DMS153 (cell line): ENCODE results near the gene PIAS4.
"Not testable (repeated sequence)": the region's sequence is repeated elsewhere in the genome, so short reads cannot be mapped to it uniquely, and the experiment has no call there.

Experiments
- DNase-seq: peaks from one replicate; lab custom pipeline; 2025; lab: John Stamatoyannopoulos, UW

The PIAS4 gene, protein sequence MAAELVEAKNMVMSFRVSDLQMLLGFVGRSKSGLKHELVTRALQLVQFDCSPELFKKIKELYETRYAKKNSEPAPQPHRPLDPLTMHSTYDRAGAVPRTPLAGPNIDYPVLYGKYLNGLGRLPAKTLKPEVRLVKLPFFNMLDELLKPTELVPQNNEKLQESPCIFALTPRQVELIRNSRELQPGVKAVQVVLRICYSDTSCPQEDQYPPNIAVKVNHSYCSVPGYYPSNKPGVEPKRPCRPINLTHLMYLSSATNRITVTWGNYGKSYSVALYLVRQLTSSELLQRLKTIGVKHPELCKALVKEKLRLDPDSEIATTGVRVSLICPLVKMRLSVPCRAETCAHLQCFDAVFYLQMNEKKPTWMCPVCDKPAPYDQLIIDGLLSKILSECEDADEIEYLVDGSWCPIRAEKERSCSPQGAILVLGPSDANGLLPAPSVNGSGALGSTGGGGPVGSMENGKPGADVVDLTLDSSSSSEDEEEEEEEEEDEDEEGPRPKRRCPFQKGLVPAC

DNA sequence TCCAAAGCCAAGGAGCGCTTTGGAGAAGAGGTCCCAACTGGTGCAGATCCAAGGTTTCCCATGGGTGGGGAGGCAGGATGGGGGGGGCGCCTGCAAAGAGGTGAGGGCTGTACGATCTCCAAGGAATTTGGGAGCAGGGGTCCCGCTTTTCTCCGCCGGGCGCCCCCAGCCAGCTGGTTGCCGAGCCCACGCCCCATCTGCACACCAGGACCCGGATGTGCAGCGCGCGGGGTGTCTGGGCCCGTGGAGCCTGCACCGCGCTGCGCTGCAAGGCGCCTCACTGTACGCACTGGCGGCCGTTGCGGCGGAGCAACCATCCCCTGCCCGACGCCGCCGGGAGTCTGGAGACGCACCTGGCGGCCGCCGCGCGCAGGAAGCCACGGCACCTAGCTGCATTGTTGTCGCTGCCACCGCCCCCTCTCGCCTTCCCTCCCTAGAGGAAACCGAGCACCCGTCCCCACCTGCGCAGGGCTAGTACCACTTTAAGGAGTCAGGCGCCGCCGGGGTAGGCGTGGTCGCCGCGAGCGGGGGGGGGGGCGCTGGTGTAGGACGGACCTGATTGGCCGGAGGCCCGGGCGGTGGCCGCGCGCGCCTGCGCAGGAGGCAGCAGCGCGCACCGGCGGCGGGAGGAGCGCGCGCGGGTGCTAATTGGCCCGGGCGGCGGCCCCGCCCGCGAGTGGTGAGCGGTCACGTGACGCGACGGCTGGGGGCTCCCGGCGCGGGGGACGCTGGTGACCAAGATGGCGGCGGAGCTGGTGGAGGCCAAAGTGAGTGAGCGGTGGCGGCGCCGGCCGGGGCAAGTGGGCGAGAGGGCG lies at the start of gene PIAS4:
Gene PIAS4 (plus strand): TSS at position 716 of the 815 bp plus-strand sequence. CDS start 25 bp downstream, at position 741.
- peak; percentile 91 for DNase-seq

DNA sequence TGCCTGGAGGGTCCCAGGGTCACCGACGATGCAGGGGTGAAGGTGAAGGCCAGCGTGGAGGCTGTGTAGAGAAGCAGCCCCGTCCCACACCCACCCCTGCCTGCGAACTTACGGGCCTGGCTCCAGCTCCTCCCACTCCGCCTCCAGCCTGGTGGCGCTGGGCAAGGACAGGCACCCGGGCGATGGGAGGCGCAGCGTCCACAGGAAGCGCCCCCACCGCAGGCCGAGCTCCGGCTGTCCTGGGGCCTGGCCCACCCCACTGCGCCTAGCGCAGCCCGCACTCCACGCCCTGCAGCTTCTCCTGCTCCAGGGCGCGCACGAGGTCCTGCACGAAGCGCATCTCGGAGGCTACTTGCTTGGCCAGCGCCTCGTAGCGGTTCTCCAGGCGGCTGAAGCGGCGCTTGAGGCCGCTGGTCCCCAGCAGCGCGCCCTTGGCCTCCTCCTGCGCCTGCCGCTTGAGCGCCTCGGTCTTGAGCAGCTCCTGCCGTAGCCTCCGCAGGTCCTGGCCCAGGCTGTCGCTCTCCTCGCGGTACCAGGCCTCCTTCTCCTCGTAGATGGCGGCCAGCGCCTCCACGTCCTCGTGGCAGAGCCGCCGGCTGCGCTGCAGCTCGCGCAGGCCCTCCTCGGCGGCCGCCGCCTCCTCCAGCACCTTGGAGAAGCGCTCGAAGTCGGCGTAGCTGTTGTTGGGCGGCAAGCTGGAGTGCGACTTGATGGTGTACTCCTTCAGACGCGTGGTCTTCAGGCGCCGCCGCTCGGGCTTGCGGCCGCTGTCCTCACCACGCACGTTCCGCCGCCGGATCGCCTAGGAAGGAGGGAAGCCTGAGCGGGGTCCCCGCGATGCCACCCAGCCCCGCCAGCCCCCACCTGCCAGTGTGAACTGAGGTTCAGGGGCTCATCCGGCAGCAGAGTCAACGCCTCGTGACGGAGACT lies 48.4 kb upstream of the PIAS4 start:
- no peak for DNase-seq

DNA sequence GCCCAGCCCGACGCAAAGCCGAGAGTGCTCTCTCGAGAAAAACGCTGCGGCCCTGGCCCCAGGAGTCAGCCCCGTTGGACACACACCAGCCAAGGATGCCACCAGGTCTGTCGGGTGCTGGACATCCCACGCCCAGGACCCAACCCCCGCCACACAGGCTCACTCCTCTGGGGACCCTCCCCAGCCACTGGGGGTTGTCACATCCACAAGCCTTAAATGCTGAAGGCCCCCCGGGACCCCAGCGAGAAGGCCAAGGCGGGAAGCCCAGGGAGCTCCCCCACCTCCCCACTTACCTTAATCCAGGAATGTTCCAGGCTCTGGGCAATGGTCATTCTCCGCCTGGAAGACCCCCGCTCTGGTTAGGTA lies 47.8 kb upstream of the PIAS4 start:
- no peak for DNase-seq

DNA sequence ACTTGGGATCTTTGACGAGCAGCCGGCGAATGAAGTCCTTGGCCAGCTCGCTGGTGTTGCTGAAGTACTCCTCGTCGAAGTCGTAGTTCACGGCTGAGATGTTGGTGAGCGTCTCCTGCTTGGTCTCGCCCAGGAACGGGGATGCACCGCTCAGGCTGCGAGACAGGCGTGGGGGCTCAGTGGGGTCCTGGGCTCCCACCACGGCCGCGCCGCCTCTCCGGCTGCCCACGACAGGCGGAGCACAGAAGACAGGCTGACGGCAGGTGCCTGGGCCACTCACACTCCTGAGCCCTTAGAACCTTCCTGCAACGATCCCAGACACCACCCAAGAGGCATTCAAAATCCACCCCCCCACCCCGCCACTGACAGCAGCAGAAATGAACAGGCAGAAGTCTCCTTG lies 46.5 kb upstream of the PIAS4 start:
- DNase-seq, result no peak

DNA sequence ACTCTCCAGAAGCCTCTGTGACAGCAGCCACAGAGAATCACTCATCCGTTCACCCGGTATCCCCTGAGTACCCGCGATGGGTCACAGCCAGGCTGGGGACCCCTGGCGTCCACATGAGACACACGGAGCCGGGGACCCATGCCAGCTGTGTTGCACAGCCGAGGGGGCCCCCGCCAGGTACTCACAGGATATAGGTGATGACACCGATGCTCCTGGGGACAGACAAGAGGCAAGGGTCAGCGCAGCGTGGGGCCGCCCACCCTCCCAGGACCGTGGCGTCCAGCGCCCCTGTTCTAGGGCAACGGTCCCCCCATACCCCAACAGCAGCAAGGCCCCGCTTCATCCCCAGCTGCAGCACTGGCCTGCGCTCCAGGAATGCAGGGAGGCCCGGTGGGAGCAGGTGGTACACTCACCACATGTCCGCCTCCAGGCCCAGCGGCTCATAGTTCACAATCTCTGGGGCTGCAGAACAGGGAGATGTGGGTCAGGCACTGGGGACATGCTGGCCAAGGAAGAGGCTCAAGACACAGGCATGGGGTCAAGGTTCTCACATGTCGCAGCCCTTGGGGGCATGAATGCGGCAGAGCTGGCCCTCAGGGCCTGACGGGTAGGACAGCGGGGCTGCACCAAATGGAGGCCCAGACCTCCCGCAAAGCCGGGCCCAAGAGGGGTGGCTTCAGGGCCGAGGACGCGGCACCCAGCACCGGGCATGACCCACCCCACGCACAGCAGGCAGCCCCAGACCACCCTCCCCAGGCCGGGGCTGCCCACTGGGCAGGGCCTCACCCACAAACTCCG lies 43.9 kb upstream of the PIAS4 start:
- no peak for DNase-seq

DNA sequence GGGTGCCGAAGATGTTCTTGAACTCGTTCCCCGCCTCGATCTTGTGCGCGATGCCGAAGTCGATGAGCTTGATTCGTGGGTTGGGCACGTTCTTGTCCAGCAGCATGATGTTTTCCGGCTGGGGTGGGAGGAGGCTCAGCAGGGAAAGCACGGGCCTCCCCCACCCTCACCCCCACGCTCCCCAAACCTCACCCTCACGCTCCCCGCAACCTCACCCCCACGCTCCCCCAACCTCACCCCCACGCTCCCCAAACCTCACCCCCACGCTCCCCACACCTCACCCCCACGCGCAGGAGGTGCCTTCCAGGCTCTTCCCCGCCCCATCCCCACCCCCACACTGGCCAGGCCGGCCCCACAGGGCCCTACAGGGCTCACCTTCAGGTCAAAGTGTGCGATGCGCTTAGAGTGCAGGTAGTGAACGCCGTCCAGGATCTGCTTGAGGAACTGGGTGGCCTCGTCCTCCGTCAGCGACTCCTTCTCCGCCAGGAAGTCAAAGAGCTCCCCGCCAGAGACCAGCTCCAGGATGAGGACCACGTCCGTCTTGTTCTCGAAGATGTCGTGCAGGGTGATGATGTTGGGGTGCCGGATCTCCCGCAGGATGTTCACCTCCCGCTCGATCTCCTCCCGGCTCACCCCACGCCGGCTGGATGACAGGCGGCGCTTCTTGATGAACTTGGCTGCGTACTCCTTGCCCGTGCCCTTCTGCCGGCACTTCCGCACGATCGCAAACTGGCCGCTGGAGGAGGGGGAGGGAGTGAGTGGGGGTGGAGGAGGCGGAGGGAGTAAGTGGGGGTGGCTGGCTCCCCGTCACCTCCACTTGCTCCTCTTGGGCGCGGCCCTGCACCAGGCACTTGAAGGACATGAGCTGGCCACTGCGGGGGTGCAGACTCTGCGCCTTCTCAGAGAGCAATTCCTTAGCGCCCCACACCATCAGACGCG lies 43.0 kb upstream of the PIAS4 start:
- no peak for DNase-seq

DNA sequence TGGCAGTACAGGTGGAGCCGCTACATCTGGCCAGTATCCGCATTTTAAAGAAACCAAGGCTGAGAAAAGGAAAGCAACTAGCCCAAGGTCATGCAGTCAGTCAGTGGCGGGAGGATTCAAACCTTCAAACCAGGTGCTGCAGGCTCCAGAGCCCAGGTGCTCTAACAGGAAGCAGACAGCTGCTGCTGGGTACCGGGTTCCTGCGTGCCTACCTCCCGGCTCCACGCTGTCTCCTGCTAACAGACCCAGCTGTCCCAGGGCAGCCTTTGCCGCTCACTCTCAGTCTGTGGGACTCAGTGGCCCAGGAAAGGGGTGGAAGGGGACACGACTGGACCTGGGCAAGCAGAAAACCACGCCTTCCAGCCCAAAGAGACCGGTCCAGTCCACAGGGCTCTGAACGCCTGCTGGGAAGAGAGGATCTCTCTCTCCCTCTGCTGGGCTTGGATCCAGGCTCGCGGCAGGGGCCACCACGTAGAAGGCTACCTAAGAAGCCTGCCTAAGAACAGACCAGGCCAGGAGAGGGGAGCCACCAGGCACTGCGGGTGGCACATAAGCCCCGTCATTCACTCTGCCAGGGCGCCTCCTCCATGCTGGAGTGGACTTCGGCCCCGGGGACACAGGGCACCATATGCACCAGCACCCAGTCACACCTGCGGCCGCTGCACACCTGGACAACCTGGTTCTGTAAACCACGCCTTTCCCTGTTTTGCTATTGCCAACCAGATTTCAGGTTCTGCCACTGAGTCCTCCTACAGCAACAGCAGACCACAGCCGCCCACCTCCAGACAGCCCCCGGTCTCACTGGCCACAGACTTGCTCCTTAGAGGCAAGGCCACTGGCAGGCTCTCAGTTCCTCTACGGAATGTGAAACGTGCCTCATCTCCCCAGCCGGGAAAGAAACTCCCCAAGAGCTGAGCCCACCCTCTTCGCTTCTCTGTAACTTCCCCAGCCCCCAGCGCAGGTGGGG lies 41.2 kb upstream of the PIAS4 start:
- DNase-seq, result no peak

DNA sequence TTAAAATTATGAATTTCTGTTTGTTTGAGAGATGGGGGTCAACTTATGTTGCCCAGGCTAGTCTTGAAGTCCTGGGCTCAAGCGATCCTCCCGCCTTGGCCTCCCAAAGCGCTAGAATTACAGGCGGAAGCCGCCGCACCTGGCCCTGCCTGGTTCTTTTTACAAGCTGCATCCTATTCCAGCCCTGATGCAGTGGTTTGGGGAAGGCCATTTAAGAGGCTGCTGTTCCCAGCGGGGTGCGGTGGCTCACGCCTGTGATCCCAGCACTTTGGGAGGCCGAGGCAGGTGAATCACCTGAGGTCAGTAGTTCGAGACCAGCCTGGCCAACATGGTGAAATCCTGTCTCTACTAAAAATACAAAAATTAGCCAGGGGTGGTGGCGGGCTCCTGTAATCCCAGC lies 39.6 kb upstream of the PIAS4 start:
- DNase-seq, result not testable (repeated sequence)

DNA sequence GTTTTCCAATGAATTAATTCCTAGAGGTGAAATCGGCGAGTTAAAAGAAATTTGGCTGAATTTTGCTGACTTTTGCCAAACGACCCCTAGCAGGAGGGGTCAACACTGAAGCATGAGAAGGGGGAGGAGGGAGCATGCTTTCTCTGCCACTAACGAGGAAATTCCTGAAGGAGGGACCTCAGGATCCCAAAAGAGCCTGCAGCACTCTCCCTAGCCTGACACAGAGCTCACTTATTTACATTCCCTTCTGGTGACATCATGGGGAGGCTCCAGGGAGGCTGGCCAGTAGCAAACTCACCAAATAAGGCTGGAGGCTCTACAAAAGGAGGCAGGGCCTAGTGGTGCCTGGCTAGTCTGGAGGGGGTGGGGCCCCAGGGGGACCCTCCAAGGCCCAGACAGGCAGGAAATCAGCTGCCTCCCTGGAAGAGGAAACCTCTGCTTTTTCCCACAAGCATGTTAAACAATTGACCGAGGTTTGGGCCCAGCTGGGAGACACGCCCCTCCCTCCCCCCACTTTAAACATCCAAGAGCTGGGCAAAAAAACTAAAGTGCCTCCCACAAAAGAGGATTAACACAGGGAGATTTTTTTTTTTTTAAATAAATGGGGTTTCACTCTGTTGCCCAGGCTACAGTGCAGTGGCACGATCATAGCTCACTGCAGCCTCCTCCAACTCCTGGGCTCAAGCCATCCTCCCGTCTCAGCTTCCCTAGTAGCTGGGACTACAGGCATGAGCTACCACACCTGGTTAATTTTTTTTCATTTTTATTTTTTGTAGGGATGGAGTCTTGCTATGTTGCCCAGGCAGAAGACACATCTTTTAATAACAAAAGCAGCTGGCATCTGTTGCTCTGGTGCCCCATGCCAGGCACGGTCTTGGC lies 38.7 kb upstream of the PIAS4 start:
- peak; percentile 45 for DNase-seq

DNA sequence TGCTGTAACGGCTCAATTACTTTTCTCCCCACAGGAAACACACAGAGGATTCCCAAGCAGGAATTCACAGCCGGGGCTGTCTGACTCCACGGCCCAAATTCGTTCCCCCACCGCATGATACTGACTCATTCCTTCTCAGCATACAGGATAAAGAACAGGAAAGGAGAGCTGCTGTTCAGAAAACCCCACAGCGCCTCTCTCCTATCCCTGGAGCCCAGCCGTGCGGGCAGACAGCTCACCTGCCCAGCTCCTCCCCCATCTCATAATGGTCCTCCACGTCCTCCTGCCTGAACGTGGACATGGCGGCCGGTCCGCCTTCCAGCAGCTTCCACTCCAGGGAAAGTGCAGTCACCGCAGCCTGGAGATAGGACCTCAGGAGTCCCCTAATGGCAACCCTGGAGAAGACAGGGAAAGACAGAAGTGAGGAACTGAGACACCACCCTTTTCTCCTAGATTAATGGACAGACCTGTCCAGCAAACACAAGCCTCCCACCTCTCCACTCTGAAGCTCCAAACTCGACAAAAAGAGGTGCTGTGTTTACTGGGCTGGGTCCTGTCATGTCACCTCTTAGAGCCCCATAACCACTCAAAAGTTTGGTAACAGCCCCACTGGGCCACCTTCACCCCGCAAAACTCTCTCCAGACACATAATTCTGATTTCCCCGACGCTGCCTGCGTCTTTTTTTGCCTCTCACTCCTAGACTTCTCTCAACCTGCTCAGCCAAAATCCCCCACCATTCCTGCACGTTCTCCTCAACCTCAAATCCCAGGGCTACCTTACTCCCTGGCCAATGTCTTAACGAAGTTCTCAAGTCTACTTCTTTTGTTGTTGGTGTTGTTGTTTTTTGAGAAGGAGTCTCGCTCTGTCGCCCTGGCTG lies 37.9 kb upstream of the PIAS4 start:
- no peak for DNase-seq

DNA sequence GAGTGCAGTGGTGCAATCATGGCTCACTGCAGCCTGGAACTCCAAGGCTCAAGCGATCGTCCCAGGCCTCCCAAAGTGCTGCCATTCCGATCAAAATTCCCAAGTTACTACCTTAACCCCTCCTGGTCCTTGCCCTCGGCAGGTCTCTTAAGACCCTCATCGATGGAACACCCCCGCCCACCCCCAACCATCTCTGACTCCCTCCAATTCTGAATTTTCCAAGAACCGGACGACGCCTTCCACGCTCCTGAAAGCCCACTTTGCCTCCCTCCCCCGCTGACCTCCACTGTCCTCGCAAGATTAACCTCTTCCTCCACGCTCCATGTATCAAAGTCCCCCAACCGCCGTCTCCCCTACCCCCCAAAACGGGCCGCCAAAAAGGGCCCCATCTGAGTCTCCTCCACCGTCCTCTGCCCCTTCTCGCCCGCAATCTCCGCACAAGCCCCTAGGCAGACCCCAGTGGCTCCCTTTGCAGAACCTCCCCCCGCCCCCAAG lies 37.2 kb upstream of the PIAS4 start:
- no peak for DNase-seq

DNA sequence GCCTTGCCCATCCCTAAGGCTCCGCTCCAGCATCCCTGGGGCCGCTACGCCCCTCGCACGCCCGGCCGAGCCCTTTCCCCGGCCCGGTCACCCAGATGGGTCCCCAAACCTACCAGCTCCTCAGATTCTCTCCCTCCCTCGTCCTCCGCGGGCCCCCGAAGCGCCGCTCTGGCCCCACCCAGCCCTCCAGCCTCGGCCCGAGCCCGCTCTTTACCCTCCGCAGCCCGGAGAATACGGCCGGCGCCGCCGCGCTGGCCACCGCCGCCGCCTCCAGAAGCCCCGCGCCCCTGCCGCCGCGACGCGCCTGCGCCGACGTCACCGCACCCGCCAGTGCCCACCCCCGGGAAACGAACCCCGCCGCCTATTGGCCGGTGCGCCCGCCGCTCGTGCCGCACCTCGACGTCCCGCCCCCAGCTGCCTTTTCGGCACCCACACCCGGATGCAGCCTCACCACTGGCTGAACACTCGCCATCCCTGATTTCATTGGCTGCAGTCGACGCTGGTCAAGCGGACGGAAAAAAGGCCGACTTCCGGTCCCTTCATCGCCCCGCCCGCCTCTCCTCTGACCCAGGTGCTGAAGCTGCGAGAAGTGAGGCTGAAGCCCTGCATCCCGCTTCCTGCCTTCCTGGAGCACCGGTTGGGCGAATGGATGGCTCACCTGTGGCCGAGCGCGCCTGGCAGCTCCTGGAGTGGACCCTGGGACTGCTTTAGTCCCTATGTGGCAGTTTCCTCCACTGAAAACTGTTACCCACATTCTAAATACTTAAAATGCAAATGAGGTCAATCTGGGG lies 36.5 kb upstream of the PIAS4 start, which contains the start of gene DAPK3:
Gene DAPK3 (minus strand): TSS at position 292 of the 791 bp plus-strand sequence. CDS start 1,364 bp downstream, outside the sequence.
- peak; percentile 97 for DNase-seq

DNA sequence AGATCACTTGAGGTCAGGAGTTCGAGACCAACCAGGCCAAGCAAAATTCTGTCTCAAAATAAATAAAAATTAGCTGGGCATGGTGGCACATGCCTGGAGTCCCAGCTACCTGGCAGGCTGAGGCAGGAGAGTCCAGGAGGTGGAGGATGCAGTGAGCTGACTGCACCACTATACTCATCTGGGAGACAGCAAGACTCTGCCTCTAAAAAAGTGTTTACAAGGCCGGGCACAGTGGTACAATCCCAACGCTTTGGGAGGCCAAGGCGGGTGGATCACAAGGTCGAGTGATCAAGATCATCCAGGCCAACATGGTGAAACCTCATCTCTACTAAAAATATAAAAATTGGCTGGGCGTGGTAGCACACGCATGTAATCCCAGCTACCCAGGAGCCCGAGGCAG lies 32.4 kb upstream of the PIAS4 start:
- no peak for DNase-seq

DNA sequence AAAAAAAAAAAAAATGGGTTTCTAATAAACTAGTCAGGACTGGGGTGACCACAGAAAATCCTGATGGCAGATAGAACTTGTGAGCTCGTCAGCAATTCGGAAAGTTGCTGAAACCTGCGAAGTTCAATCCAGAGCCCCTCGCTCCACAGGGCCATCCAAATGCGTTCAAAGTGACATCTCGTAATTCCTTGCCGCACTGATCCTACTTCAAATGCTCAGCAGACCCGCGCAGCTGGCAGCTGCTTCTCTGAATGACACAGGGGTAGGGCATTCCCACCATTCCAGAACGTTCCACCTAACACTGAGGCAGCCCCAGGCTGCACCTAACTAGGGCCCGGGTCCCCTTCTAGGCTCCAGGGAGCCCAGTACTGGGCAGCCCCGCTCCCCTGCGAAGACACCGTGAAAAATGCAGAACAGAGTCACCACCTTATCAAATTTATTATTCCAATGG lies 31.9 kb upstream of the PIAS4 start:
- DNase-seq, result no peak

DNA sequence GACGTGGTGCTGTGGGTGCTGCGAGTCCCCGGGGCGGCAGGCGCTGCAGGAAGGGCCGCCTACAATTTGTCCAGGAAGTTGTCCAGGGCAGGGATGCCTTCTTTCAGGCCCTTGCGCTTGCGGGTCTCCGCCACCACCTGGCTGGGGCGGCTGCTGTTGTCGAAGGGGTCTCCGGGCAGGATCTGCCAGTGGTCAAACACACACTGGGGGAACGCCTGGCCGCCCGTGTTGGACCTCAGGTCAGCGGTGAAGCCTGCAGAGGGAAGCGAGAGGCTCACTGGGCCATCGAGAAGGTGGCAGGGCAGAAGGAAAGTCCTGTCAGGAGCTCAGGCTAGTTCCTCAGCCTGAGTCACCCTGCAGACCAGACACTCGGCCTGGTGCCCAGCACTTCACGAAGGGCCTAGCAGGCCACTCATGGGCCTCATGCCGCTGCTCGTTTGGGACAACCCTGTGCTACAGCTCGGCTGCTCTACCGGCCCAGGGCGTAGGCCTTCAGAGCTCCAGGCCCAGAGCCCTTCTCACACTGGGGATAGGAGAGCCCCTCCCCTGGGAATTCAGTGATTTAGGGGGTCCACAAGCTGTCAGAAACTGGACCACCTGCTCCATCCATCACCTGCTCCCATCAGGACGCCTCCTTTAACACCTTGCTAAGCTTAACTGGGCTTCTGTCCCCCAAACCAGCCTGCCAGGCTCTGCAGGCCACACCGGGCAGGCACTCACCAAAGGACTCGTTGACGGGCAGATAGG lies 30.9 kb upstream of the PIAS4 start:
- no peak for DNase-seq
